Nephron (organoid): ENCODE data around the gene NAE1.

Source experiments
- H3K27ac Mint-ChIP-seq, 3 experiments: 2 replicates each; pipeline ENCODE4 v1.8.0; 2020; ENCODE audit warnings: mixed read lengths in 3 of 3, mild to moderate bottlenecking in 2 of 3, moderate library complexity in 1 of 3
- H3K27me3 Mint-ChIP-seq: 2 replicates; pipeline ENCODE4 v1.8.0; 2021; ENCODE audit warnings: low read depth, mild to moderate bottlenecking, moderate library complexity, mixed read lengths
- H3K36me3 Mint-ChIP-seq: 2 replicates; pipeline ENCODE4 v1.8.0; 2020; ENCODE audit warnings: low read depth, mixed read lengths
- H3K4me1 Mint-ChIP-seq: 2 replicates; pipeline ENCODE4 v1.8.0; 2020; ENCODE audit warnings: mixed read lengths
- H3K4me3 Mint-ChIP-seq, 3 experiments: 2 replicates each; pipeline ENCODE4 v1.8.0; 2020; ENCODE audit warnings: mild to moderate bottlenecking in 3 of 3, mixed read lengths in 3 of 3, moderate library complexity in 2 of 3
- H3K9me3 Mint-ChIP-seq: 2 replicates; pipeline ENCODE4 v1.8.0; 2020; ENCODE audit warnings: mixed read lengths
- TF ChIP-seq, protein P1 (sequence below), 3 experiments: fragments of 200-600 bp; sonication (generic); IDR thresholded peaks; one replicate each; pipeline ENCODE4 v1.5.0; 2021; ENCODE audit warnings: antibody characterized with exemption in 3 of 3; ENCODE audit not compliant: unreplicated experiment in 3 of 3

The NAE1 gene

DNA sequence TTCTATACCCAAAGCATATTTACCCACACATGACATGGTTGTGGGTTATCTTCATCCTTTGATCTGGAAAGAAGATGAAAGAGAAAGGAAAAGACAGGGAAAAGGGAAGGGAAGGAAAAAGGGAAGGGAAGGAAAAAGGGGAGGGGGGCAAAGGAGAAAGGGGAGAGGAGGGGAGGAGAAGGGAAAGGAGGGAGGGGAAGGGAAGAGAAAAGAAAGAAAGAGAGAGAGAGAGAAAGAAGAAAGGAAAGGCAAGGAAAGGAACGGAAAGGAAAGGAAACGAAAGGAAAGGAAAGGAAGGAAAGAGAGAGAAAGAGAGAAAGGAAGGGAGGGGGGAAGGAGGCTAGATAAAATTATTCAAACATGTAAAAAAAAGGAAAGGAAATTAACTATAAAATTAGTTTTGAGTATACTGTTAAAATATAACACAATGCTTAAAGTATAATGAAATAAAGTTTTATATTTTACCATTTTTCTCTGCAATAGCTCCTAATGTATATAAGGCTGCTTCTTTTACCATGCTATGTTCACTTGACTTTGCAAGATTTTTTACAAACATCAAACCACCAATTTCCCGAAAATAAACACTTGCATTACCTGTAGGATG, 40.5 kb downstream of the NAE1 start:
- no peak overlapping the region for H3K27ac Mint-ChIP-seq
- no peaks in the 10 kb centered on the region for H3K36me3 Mint-ChIP-seq
- H3K4me1 Mint-ChIP-seq: no peaks in the 10 kb centered on the region
- no peaks in the 10 kb centered on the region for H3K9me3 Mint-ChIP-seq
- TF ChIP-seq, protein P1, sequence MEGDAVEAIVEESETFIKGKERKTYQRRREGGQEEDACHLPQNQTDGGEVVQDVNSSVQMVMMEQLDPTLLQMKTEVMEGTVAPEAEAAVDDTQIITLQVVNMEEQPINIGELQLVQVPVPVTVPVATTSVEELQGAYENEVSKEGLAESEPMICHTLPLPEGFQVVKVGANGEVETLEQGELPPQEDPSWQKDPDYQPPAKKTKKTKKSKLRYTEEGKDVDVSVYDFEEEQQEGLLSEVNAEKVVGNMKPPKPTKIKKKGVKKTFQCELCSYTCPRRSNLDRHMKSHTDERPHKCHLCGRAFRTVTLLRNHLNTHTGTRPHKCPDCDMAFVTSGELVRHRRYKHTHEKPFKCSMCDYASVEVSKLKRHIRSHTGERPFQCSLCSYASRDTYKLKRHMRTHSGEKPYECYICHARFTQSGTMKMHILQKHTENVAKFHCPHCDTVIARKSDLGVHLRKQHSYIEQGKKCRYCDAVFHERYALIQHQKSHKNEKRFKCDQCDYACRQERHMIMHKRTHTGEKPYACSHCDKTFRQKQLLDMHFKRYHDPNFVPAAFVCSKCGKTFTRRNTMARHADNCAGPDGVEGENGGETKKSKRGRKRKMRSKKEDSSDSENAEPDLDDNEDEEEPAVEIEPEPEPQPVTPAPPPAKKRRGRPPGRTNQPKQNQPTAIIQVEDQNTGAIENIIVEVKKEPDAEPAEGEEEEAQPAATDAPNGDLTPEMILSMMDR (IDR thresholded peaks at IDR 0.05; ENCODE audit: unreplicated experiment in 3 of 3): no peak
- H3K27me3 Mint-ChIP-seq: peaks cover 11% of the 10 kb centered on the region
- no peak overlapping the region for H3K4me3 Mint-ChIP-seq

DNA sequence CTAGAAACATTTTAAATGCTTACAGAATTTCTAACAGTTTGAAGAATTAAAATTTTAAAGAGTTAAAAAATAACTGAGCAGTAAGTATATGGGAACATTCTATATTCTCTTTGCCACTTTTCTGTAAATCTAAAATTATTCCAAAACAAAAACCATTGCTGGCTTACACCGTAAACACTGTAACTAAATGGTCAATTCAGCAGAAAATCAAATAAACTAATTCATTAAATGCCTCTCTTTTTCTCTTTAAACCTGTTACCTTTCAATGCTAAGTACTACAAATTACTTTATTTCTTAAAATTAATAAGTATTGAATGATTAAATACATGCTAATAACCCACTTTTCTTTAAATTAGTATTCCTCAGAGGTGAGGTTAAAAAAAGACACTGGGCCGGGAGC, 43.3 kb downstream of the NAE1 start:
- no peaks in the 10 kb centered on the region for H3K4me1 Mint-ChIP-seq
- no peaks in the 10 kb centered on the region for H3K36me3 Mint-ChIP-seq
- H3K9me3 Mint-ChIP-seq: no peaks in the 10 kb centered on the region
- H3K27ac Mint-ChIP-seq: no peak overlapping the region
- peaks cover 7% of the 10 kb centered on the region for H3K27me3 Mint-ChIP-seq
- H3K4me3 Mint-ChIP-seq: no peak overlapping the region
- TF ChIP-seq, protein P1 (IDR thresholded peaks at IDR 0.05; ENCODE audit: unreplicated experiment in 3 of 3): no peak

DNA sequence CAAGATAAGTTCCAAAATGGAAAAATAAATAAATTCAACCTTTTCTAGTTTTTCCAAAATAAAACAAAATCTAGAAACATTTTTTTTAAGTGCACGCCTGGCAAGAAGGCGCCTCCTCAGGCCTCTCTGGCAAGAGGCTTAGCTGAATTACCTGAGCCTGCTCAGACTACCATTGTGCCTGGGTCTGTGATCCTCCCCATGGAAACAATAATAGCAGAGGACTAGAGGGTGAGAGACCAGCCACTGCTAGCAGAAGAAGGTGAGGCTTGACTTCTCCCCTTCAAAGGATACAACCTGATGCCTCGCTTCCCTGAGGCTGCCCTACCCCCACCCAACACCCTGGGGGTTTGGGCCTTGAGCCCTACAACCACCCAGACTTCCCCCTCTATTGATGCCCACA, 44.2 kb downstream of the NAE1 start:
- Mint-ChIP-seq H3K27me3 (peaks cover 7% of the 10 kb centered on the region), H3K36me3 (no peaks in the 10 kb centered on the region)

DNA sequence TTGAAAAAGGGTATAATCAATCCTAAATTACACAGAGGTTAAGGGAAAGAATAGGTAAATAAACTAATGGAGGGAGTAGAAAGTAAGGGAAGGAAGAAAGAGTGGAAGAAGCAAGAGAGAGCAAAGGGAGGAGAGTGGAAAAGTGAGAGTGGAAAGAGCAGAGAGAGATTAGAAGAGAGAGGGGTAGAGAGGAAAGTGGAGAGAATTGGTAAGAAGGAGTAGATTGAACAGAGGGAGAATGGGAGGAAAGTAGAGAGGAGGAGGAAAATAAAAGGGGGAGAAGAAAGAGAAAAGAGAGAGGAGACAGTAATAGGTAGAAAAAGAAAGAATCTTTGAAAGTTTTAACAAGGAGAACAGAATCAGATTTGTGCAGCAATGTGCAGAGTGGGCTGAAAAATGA, 54.3 kb downstream of the NAE1 start:
- Mint-ChIP-seq H3K27me3 (no peaks in the 10 kb centered on the region), H3K9me3 (no peaks in the 10 kb centered on the region), H3K27ac (no peak overlapping the region), H3K4me1 (no peaks in the 10 kb centered on the region), H3K4me3 (no peak overlapping the region), H3K36me3 (no peaks in the 10 kb centered on the region)
- TF ChIP-seq, protein P1 (IDR thresholded peaks at IDR 0.05; ENCODE audit: unreplicated experiment in 3 of 3): no peak

More for the DNA sequence above, 44.2 kb downstream of the NAE1 start:
- Mint-ChIP-seq H3K4me3 (no peak overlapping the region), H3K27ac (no peak overlapping the region), H3K4me1 (no peaks in the 10 kb centered on the region), H3K9me3 (no peaks in the 10 kb centered on the region)
- TF ChIP-seq, protein P1 (IDR thresholded peaks at IDR 0.05; ENCODE audit: unreplicated experiment in 3 of 3): no peak

DNA sequence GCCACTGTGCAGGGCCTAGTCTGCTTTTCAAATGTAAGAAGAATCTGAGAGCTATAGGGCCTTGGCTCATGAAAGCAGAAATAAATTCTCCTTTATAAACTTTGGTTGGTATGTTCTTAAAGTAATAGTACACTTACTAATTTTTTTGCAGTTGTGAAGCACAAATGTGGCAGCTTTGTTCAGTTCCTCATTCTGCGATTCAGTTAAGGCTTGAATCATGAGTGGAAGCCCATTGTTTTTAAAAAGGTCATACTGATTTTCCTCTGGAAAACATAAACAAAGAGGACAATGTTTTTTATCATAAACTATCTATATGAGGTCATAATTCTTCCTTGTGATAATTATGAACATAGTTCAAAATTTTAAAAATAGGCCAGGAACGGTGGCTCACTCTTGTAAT, 55.8 kb downstream of the NAE1 start:
- Mint-ChIP-seq H3K36me3 (no peaks in the 10 kb centered on the region), H3K27ac (no peak overlapping the region), H3K9me3 (no peaks in the 10 kb centered on the region), H3K4me1 (no peaks in the 10 kb centered on the region), H3K4me3 (no peak overlapping the region), H3K27me3 (no peaks in the 10 kb centered on the region)
- TF ChIP-seq, protein P1 (IDR thresholded peaks at IDR 0.05; ENCODE audit: unreplicated experiment in 3 of 3): no peak

DNA sequence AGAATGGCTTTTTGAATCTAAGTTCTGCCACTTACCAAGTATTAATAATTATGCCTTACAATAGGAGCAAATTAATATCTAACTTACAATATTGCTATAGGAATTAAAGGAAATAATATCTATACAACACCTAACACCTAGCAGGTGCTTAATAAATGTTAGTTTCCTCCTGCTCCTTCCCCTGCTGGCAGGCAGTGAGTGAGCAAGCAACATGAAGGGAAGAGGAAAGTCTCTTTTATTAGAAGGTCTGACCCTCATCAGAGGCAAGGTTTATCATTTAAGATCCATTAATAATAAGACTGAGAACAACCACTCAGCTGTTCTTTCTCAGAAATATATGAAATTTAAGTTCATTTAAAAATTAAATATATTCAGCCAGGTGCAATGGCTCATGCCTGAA, 72.7 kb downstream of the NAE1 start:
- H3K4me1 Mint-ChIP-seq: no peaks in the 10 kb centered on the region
- no peaks in the 10 kb centered on the region for H3K36me3 Mint-ChIP-seq
- TF ChIP-seq, protein P1 (IDR thresholded peaks at IDR 0.05; ENCODE audit: unreplicated experiment in 3 of 3): no peak

More for the DNA sequence above, 72.7 kb downstream of the NAE1 start:
- Mint-ChIP-seq H3K9me3 (no peaks in the 10 kb centered on the region), H3K27ac (no peak overlapping the region), H3K27me3 (peaks cover 10% of the 10 kb centered on the region), H3K4me3 (no peak overlapping the region)
